AG08395 (cell line): ENCODE measurements around the gene NLRP1.

Source experiments
- DNase-seq: peaks from one replicate; pipeline ENCODE4 v3.0.0; 2012; ENCODE audit warnings: mixed read lengths, low spot score

Gene NLRP1

GRCh38 chr17:5584383-5585286 is at the start of gene NLRP1:
Gene NLRP1 (minus strand): TSS chr17:5584509. CDS start chr17:5583957, 552 bp downstream.
- peak; percentile 95 for DNase-seq

DNA sequence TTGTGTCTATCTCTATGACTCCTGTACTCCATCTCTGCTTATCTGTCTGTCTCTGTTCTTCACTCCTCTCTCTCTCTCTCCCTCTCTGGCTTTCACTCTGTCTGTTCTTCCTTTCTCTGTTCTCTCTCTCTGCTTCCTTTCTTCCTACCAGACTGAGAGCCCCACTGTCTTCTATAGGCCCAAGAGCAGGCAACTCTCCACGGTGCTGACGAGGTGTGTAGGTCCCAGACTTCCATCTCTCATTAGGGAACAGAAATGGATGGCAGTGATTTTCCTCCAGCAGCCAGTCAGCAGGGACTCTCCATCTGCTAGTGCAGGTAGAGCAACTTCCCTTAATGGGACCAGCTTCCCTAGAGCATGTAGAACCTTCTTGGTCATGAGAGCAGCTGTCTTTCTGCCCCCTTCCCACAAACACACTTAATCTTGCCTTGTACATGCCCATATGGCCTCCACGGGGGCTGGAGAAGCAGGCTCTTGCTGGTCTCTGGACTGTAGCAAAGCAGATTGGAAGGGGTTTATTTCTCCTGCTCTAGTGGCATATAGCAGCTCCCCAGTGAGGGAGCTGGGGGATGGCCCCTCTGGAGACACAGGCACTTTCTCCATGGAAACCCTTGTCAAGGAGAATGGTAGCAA is 47.8 kb upstream of the NLRP1 start:
- no peak for DNase-seq

GRCh38 chr17:5630434-5630833 is 46.1 kb upstream of the NLRP1 start:
- peak; percentile 97 for DNase-seq

- DNase-seq = no peak
Observed at GRCh38 chr17:5629128-5629527, 44.8 kb upstream of the NLRP1 start.

GRCh38 chr17:5628262-5628661 is 44.0 kb upstream of the NLRP1 start:
- no peak for DNase-seq

- DNase-seq = no peak
Observed at GRCh38 chr17:5624211-5624610, 39.9 kb upstream of the NLRP1 start.

GRCh38 chr17:5621729-5622128 is 37.4 kb upstream of the NLRP1 start:
- DNase-seq = no peak

DNA sequence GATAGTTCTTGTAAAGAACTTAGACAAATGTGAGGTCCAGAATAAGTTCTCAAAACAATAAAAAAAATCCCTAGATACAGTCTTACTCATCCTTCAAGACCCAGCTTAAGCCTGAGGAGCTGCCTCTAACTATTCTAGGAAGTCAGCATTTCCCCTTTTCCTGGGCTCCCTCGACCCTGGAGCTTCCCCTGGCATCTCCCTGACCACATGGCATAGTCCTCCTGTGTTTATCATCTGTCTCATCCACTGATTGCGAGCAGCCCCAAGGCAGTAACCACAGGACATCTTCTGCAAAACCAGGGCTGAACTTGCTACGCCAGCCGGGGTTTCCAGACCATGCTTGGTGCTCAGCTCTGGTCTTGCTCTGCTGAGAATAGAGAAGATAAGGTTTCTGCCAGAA is 36.7 kb upstream of the NLRP1 start:
- no peak for DNase-seq

GRCh38 chr17:5619088-5619740 is 34.9 kb upstream of the NLRP1 start:
- DNase-seq = no peak

GRCh38 chr17:5618476-5618875 is 34.2 kb upstream of the NLRP1 start:
- no peak for DNase-seq

DNA sequence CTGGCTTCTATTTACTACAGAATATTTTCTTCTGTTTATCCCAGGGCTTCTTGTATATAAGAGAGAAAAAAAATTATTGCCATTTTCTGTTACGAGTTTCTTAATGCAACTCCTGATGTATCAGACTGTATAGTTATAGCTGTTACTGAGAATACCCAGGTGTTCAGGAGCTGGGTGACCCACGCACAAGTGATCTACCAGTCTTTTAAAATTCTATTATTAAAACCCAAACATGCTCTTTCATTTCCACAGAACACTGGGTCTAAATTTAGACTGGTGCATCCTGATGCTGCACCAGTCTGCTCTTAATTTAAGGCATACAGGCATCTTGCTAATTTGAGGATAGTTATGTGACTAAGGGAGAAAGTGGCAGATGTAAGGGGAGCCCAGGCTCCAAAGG is 31.2 kb upstream of the NLRP1 start:
- no peak for DNase-seq

- DNase-seq = no peak
Observed at GRCh38 chr17:5610956-5611355, 26.6 kb upstream of the NLRP1 start.

- no peak for DNase-seq
Observed at GRCh38 chr17:5608399-5609112, 24.2 kb upstream of the NLRP1 start.

DNA sequence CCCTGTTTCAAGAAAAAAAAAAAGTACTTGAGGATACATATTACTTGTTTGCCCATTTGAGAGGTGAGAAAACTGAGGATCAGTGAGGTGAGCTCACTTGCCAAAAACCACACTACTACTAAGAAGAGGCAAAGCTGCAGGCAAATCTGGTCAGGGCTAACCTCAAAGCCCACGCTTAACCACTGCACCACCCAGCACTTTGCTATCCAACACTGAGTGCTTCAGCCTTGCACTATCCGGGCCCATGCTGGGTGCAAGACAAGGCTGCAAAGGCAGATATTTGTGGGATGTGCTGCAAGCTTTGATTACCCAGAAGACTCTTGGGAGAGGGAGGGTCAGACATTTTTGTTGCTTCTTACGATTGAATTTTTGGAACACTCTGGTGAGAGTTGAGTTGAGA is 23.6 kb upstream of the NLRP1 start:
- no peak for DNase-seq

GRCh38 chr17:5605452-5605851 is 21.1 kb upstream of the NLRP1 start:
- no peak for DNase-seq

DNA sequence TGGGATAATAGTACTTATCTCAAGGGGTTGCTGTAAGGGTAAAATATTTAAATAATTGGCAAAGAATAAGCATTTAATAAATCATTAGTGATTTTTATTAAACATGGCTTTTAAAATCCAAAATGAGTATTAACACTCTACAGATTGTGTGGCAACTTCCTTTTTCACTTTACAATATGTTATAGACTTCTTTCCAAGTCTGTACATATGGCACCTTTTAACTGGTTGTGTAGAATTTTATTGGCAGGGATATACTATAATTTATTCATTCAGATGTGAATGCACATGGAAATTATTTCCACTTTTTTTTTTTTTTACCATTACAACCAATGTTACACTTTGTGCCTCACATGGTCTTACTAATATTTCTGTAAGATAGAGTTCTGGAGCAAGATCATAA is 15.7 kb upstream of the NLRP1 start:
- no peak for DNase-seq

DNA sequence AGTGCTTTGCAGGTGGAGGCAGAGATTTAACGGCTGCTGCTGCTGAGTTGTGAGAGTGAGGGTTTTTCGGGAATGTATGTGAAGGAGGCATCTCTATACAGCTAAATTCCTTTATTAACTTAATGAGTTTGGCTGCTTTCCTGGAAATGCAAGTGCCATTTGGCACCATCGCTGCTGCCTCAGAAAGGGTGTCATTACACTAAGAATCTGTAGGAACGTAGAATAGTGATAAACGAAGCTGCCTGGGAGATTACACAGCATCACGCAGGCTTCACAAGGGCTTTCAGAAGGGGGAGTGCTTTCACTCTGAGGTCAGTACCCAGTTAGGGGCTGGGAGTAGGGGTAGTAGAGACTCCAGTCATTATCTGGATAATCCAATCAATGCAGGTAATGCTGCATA is 14.1 kb upstream of the NLRP1 start:
- no peak for DNase-seq

DNA sequence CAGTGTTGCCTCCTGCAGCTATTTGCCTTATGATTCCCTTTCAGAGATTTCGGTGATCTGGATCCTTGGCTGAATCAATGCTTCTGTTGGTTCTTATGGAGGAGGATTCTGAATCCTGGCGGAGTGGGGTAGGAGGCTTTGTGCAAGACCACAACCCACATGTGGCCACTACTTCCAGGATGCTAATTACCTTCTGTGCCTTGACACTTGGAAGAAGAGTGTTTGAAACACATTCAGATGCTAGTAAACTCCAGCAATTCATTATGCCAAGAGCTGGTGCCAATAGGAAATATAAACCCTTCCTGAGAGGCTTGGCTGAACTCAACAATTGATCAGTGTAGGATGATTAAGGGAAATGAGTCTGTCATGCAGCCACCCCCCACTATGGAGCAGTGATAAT is 12.1 kb upstream of the NLRP1 start:
- DNase-seq = no peak

DNA sequence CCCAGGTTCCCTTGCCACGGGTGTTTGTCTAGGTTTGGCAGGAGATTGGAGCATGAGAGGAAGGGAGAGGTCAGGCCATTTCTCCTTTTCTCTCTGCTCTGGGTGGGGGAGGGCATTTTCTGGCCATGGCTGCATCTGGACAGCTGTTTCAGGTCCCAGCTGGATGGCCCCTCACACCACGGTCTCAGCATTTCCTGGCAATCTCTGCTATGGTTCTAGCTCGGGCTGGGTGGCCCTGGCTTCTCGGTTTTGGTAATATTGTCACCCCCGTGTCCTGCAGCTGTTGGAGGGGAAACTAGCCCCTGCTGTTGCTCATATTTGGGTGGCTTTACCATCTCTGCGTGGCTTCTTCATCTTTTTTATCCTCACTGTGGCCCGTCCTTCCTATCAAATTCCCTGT is 11.5 kb upstream of the NLRP1 start:
- no peak for DNase-seq

GRCh38 chr17:5592382-5592781 is 8.1 kb upstream of the NLRP1 start:
- DNase-seq = peak; percentile 65

- DNase-seq = no peak
Observed at GRCh38 chr17:5591966-5592365, 7.7 kb upstream of the NLRP1 start.

DNA sequence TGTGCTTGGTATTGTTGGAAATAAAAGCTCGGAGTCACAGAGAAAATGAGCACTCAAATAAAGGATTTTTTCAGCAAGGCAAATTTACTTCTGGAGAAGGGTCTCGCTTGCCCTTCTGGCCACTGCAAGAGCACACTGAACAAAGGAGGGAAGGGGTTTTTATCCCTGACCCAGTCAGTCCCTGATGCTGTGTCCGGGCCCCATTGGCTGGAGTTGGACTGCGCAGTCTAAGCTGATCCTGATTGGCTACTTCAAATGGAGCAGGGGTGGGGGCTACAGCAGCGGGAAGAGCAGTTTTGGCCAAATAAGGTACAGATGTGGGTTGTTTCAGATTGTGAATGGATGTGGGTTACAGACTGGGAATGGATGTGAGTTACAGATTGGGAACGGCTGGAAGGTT is 4.3 kb upstream of the NLRP1 start:
- DNase-seq = no peak
